ENCODE measurements around the gene LRRC14B. TPM values are rescaled to one million over a fixed set of nuclear protein-coding genes. Genes with fewer than 3 reads are reported as not detected.
A peak's percentile ranks its signal among the peaks of the same experiment; 100 is the strongest.
"Not testable (repeated sequence)": the region's sequence is repeated elsewhere in the genome, so short reads cannot be mapped to it uniquely, and the experiment has no call there.

Gene LRRC14B
- total RNA-seq, 5 donors from 2014 or later (not counting 1 experiment from before 2014, with no cell fraction given), result not detected

DNA sequence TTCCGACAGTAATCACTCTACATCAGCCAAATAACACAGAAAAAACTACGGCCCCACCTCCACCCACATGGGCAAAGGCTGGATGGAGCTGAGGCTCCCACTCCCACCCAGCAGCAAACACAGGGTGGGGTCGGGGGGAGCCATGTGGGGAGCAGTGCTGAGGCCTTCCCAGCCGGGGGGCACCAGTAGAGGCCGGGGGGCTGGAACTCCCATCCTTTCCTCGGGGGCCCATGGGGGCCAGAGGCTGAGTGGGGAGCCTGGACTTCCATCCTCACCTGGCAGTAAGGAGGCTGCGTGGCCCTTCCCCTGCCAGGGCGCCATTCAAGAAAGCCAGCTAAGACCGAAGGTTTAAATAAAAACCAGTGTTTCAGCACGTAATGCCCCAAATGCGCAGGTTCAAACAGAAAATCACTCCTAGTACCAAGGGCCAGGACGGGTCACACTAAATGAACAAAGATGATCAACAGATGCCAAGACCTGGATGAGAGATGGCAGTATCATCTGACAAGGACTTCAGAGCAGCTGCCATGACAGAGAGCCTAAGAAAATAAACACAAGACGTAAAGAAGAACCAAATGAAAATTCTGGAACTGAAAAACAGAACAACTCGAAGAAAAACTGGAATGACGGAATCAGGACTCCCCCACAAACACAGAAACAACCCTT, 17.3 kb downstream of the LRRC14B start:
- H3K9me3 ChIP-seq, result no peaks in the 10 kb centered on the region
- H3K4me3 ChIP-seq (ENCODE audit: control insufficient read depth in 1 of 2, extremely low read depth in 1 of 2, low read length in 1 of 2), result no peak overlapping the region
- H3K36me3 Mint-ChIP-seq, result peaks cover 36% of the 10 kb centered on the region
- H3K4me1 Mint-ChIP-seq, result peaks cover 16 to 22% (median 17%) of the 10 kb centered on the region in 3 donors
- no peaks in the 10 kb centered on the region for H3K9me3 Mint-ChIP-seq
- CTCF ChIA-PET, result no interaction called here
- H3K4me1 ChIP-seq (ENCODE audit: control insufficient read depth in 1 of 2, extremely low read depth in 1 of 2, insufficient read depth in 2 of 2, low read length in 2 of 2), result no peaks in the 10 kb centered on the region
- no peak for DNase-seq
- H3K36me3 ChIP-seq (ENCODE audit: control insufficient read depth in 2 of 2, extremely low read depth in 1 of 2, insufficient read depth in 1 of 2, low read length in 1 of 2), result peaks cover 9 to 27% of the 10 kb centered on the region in 2 donors
- H3K4me3 Mint-ChIP-seq, result no peak overlapping the region
- 98% methylated on average over 8 of the region's 15 CpGs for WGBS (ENCODE audit: insufficient coverage)
- H3K27ac ChIP-seq (ENCODE audit: low read length), result no peak overlapping the region
- H3K27me3 ChIP-seq (replicated peaks in 1 of 2; ENCODE audit: control insufficient read depth in 2 of 2, extremely low read depth in 1 of 2, insufficient read depth in 2 of 2, low read length in 1 of 2), result no peaks in the 10 kb centered on the region
- peak overlapping the region in 1 of 2 donors; percentile 24 for H3K27ac Mint-ChIP-seq
- no peak for ATAC-seq (replicated peaks in 1 of 4)
- H3K27me3 Mint-ChIP-seq, result no peaks in the 10 kb centered on the region
- POLR2A ChIA-PET, result no interaction called here

DNA sequence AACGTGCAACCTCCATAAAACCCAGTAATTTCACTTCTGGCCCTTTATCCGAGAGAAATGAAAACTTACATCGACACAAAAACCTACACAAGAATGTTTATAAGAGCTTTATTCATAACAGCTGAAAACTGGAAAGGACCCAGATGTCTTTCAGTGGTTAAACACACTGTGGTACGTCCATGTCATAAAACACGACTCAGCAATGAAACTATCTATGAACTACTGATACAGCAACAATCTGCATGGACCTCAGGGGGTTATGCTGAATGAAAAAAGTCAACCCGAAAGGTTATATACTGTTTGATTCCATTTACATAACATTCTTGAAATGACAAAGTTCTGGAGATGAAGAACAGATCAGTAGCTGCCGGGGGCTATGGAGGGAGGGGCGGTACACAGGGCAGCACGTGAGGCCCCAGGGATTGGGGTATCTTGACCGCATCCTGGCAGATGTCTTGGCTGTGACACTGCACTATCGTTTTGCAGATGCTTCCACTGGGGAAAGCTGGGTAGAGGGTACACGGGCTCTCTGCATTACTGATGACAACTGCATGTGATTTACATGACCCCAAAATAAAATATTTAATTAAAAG, 22.6 kb downstream of the LRRC14B start:
- Histone ChIP-seq H3K27ac (ENCODE audit: low read length) (no peak overlapping the region), H3K4me3 (ENCODE audit: control insufficient read depth in 1 of 2, extremely low read depth in 1 of 2, low read length in 1 of 2) (no peak overlapping the region), H3K9me3 (no peaks in the 10 kb centered on the region), H3K27me3 (replicated peaks in 1 of 2; ENCODE audit: control insufficient read depth in 2 of 2, extremely low read depth in 1 of 2, insufficient read depth in 2 of 2, low read length in 1 of 2) (no peaks in the 10 kb centered on the region), H3K36me3 (ENCODE audit: control insufficient read depth in 2 of 2, extremely low read depth in 1 of 2, insufficient read depth in 1 of 2, low read length in 1 of 2) (peaks cover 0 to 9% of the 10 kb centered on the region in 2 donors), H3K4me1 (ENCODE audit: control insufficient read depth in 1 of 2, extremely low read depth in 1 of 2, insufficient read depth in 2 of 2, low read length in 2 of 2) (peaks cover 2 to 11% of the 10 kb centered on the region in 2 experiments)
- ChIA-PET POLR2A (no interaction called here), CTCF (no interaction called here)
- Mint-ChIP-seq H3K4me1 (peaks cover 38 to 50% (median 41%) of the 10 kb centered on the region in 3 donors), H3K4me3 (peak overlapping the region in 1 of 3 donors; percentile 49), H3K9me3 (no peaks in the 10 kb centered on the region), H3K27ac (no peak overlapping the region), H3K36me3 (peaks cover 22% of the 10 kb centered on the region), H3K27me3 (no peaks in the 10 kb centered on the region)
- DNase-seq (no peak), ATAC-seq (replicated peaks in 1 of 4) (no peak)
- 83% methylated on average over 5 of the region's 12 CpGs for WGBS (ENCODE audit: insufficient coverage)

GRCh38 chr5:215256-215655, 24.0 kb downstream of the LRRC14B start:
- H3K4me1 ChIP-seq (ENCODE audit: control insufficient read depth in 1 of 2, extremely low read depth in 1 of 2, insufficient read depth in 2 of 2, low read length in 2 of 2), result peaks cover 3 to 11% of the 10 kb centered on the region in 2 experiments
- DNase-seq; H3K27me3 Mint-ChIP-seq; CTCF ChIA-PET; POLR2A ChIA-PET; H3K27ac Mint-ChIP-seq; H3K9me3 Mint-ChIP-seq; H3K4me3 ChIP-seq (ENCODE audit: control insufficient read depth in 1 of 2, extremely low read depth in 1 of 2, low read length in 1 of 2); ATAC-seq (replicated peaks in 1 of 4); H3K27me3 ChIP-seq (replicated peaks in 1 of 2; ENCODE audit: control insufficient read depth in 2 of 2, extremely low read depth in 1 of 2, insufficient read depth in 2 of 2, low read length in 1 of 2); H3K36me3 ChIP-seq (ENCODE audit: control insufficient read depth in 2 of 2, extremely low read depth in 1 of 2, insufficient read depth in 1 of 2, low read length in 1 of 2); H3K27ac ChIP-seq (ENCODE audit: low read length); H3K9me3 ChIP-seq: not testable (repeated sequence)
- WGBS (ENCODE audit: insufficient coverage), result no CpG with 5 or more reads among the region's 2 CpGs
- peaks cover 20% of the 10 kb centered on the region for H3K36me3 Mint-ChIP-seq
- H3K4me3 Mint-ChIP-seq, result peak overlapping the region; percentile 34 to 49 (median 41)
- peaks cover 33 to 42% (median 38%) of the 10 kb centered on the region in 3 donors for H3K4me1 Mint-ChIP-seq

GRCh38 chr5:216076-216475, 24.8 kb downstream of the LRRC14B start:
- POLR2A ChIA-PET; H3K27me3 ChIP-seq (replicated peaks in 1 of 2; ENCODE audit: control insufficient read depth in 2 of 2, extremely low read depth in 1 of 2, insufficient read depth in 2 of 2, low read length in 1 of 2); H3K27ac ChIP-seq (ENCODE audit: low read length); H3K36me3 ChIP-seq (ENCODE audit: control insufficient read depth in 2 of 2, extremely low read depth in 1 of 2, insufficient read depth in 1 of 2, low read length in 1 of 2); H3K9me3 ChIP-seq; CTCF ChIA-PET; DNase-seq; H3K27ac Mint-ChIP-seq; H3K9me3 Mint-ChIP-seq; H3K27me3 Mint-ChIP-seq; H3K4me3 ChIP-seq (ENCODE audit: control insufficient read depth in 1 of 2, extremely low read depth in 1 of 2, low read length in 1 of 2); ATAC-seq (replicated peaks in 1 of 4): not testable (repeated sequence)
- Mint-ChIP-seq H3K4me1 (peaks cover 36 to 47% (median 43%) of the 10 kb centered on the region in 3 donors), H3K4me3 (peak overlapping the region in 1 of 3 donors; percentile 49), H3K36me3 (peaks cover 17% of the 10 kb centered on the region)
- WGBS (ENCODE audit: insufficient coverage), result no CpG with 5 or more reads among the region's 10 CpGs
- peaks cover 4 to 18% of the 10 kb centered on the region in 2 experiments for H3K4me1 ChIP-seq (ENCODE audit: control insufficient read depth in 1 of 2, extremely low read depth in 1 of 2, insufficient read depth in 2 of 2, low read length in 2 of 2)

- POLR2A ChIA-PET, result interaction anchor here in 1 of 2 donors (0.7 to 1.0 kb wide), 3 partner anchors 29 to 1163 kb away, joined by 3 read pairs; no protein-coding TSS in a partner anchor
- H3K9me3 ChIP-seq; H3K36me3 ChIP-seq (ENCODE audit: control insufficient read depth in 2 of 2, extremely low read depth in 1 of 2, insufficient read depth in 1 of 2, low read length in 1 of 2); H3K9me3 Mint-ChIP-seq; H3K27me3 Mint-ChIP-seq; H3K27me3 ChIP-seq (replicated peaks in 1 of 2; ENCODE audit: control insufficient read depth in 2 of 2, extremely low read depth in 1 of 2, insufficient read depth in 2 of 2, low read length in 1 of 2): not testable (repeated sequence)
- Mint-ChIP-seq H3K27ac (peak within 1 kb of the TSS; percentile 91 to 94), H3K4me3 (peak within 1 kb of the TSS; percentile 88 to 94 (median 93)), H3K4me1 (peaks cover 49 to 62% (median 57%) of the 10 kb centered on the region in 3 donors), H3K36me3 (peaks cover 17% of the 10 kb centered on the region)
- CTCF ChIA-PET, result interaction anchor here in 1 of 2 donors (0.6 to 1.0 kb wide), 2 partner anchors 25 to 30 kb away, joined by 3 to 4 read pairs; no protein-coding TSS in a partner anchor
- peak within 1 kb of the TSS; percentile 77 to 95 for H3K4me3 ChIP-seq (ENCODE audit: control insufficient read depth in 1 of 2, extremely low read depth in 1 of 2, low read length in 1 of 2)
- DNase-seq, result peak; percentile 92 to 100 (median 98)
- peaks cover 4 to 23% of the 10 kb centered on the region in 2 experiments for H3K4me1 ChIP-seq (ENCODE audit: control insufficient read depth in 1 of 2, extremely low read depth in 1 of 2, insufficient read depth in 2 of 2, low read length in 2 of 2)
- peak; percentile 87 to 88 (median 88) for ATAC-seq (replicated peaks in 1 of 4)
- peak within 1 kb of the TSS; percentile 80 for H3K27ac ChIP-seq (ENCODE audit: low read length)
- under 1% methylated on average over 66 of the region's 75 CpGs for WGBS (ENCODE audit: insufficient coverage)
Observed at GRCh38 chr5:217494-218456, 26.5 kb downstream of the LRRC14B start, which contains the start of the genes CCDC127 and SDHA. Gene CCDC127, minus strand, starts transcription at chr5:218153. Its CDS starts 1,304 bp downstream, at chr5:216849. Gene SDHA, plus strand, starts transcription at chr5:218320. Its CDS starts 36 bp downstream, at chr5:218356.
